A549 (cell line): ENCODE measurements around the gene SPEF1.

Source experiments
- CEBPB ChIP-seq, 2 experiments: fragments of >200 bp in 1 of 2; sonication (Bioruptor Twin) in 1 of 2; formaldehyde crosslinking in 1 of 2; IDR thresholded peaks; 2 replicates each; pipeline ENCODE4 v1.6.1; 2012 to 2016
- CHD2 ChIP-seq: fragments of 150-350 bp; IDR thresholded peaks from 2 replicates; pipeline ENCODE4 v1.6.1; 2014; ENCODE audit warnings: low read length; ENCODE audit not compliant: partially characterized antibody
- EP300 ChIP-seq, 2 experiments: fragments of >200 bp; sonication (Bioruptor Twin); formaldehyde crosslinking; IDR thresholded peaks; 2 replicates in 1 of 2; 3 replicates in 1 of 2; pipeline ENCODE4 v1.6.1; 2016 to 2017
- GATA3 ChIP-seq: IDR thresholded peaks from 2 replicates; pipeline ENCODE4 v1.6.1; 2012; ENCODE audit warnings: borderline replicate concordance
- HDAC2 ChIP-seq: fragments of 200-600 bp; sonication (generic); IDR thresholded peaks from 2 replicates; pipeline ENCODE4 v1.6.1; 2016
- KDM1A ChIP-seq: fragments of 200-600 bp; sonication (generic); IDR thresholded peaks from 2 replicates; pipeline ENCODE4 v1.6.1; 2016; ENCODE audit warnings: low read depth, mild to moderate bottlenecking
- MAFK ChIP-seq: fragments of 450-650 bp; IDR thresholded peaks from 2 replicates; pipeline ENCODE4 v1.6.1; 2014; ENCODE audit not compliant: partially characterized antibody
- NFE2L2 ChIP-seq: fragments of 150-350 bp; conservative IDR thresholded peaks from 2 replicates; pipeline ENCODE4 v1.6.1; 2014; ENCODE audit warnings: low read length
- POLR2A ChIP-seq: IDR thresholded peaks from 2 replicates; pipeline ENCODE4 v1.6.1; 2012; ENCODE audit warnings: mild to moderate bottlenecking, low read length
- POLR2AphosphoS2 ChIP-seq: conservative IDR thresholded peaks from 2 replicates; pipeline ENCODE4 v1.6.1; 2012; ENCODE audit warnings: low read length, improper control_type of control experiment, inconsistent platforms
- RAD21 ChIP-seq, 2 experiments: fragments of >200 bp in 1 of 2; sonication (Bioruptor Twin) in 1 of 2; formaldehyde crosslinking in 1 of 2; IDR thresholded peaks in 1 of 2; conservative IDR thresholded peaks in 1 of 2; 2 replicates in 1 of 2; 3 replicates in 1 of 2; pipeline ENCODE4 v1.6.1; 2012 to 2018; ENCODE audit warnings: inconsistent platforms in 1 of 2
- TF ChIP-seq, protein P1 (sequence below): fragments of >200 bp; sonication (Bioruptor Twin); formaldehyde crosslinking; IDR thresholded peaks from 3 replicates; pipeline ENCODE4 v1.5.1; 2016

DNA sequence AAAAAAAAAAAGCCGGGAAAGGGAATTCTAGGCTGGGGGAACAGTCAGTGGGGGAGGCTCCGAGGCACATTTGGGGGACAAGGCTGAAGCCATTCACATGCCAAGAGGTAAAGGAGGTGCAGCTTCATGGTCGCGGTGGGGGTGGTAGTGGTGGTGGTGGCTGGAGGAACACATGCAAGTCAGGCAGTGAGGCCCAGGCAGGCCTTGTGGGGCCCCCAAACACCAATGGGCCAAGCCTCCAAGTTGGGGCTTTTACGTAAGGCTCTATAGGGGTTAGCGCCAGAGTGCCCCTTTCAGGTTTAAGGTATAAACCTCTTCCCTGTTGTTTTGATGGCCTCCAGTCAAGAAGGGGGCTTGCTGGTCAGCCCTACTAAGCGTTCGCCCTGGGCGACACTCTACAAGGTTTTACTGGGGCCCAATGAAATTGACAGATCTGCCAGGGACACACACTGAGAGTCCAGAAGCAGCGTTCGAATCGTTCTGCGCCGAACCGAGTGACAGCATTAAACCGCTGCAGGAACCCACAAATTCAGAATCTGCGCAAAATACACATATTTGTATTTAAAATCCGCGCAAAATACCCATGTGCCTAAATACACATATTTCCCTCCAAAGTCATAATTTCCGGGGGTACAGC, 38.3 kb upstream of the SPEF1 start:
- TF ChIP-seq, protein P1, sequence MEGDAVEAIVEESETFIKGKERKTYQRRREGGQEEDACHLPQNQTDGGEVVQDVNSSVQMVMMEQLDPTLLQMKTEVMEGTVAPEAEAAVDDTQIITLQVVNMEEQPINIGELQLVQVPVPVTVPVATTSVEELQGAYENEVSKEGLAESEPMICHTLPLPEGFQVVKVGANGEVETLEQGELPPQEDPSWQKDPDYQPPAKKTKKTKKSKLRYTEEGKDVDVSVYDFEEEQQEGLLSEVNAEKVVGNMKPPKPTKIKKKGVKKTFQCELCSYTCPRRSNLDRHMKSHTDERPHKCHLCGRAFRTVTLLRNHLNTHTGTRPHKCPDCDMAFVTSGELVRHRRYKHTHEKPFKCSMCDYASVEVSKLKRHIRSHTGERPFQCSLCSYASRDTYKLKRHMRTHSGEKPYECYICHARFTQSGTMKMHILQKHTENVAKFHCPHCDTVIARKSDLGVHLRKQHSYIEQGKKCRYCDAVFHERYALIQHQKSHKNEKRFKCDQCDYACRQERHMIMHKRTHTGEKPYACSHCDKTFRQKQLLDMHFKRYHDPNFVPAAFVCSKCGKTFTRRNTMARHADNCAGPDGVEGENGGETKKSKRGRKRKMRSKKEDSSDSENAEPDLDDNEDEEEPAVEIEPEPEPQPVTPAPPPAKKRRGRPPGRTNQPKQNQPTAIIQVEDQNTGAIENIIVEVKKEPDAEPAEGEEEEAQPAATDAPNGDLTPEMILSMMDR = no peak
- TF ChIP-seq KDM1A (no peak), HDAC2 (no peak), NFE2L2 (no peak), POLR2AphosphoS2 (no peak), CHD2 (no peak), EP300 (IDR thresholded peaks at IDR 0.05) (no peak), CEBPB (IDR thresholded peaks at IDR 0.05) (no peak), POLR2A (no peak), RAD21 (conservative IDR thresholded peaks at IDR 0.05 in 1 of 2, IDR thresholded peaks at IDR 0.05 in 1 of 2) (no peak), GATA3 (no peak), MAFK (no peak)
